Karpas-422 (cell line): ENCODE measurements around the gene UBASH3A. TPM values are rescaled to one million over a fixed set of nuclear protein-coding genes. Genes with fewer than 3 reads are reported as not detected.

Experiments used
- DNase-seq: peaks from one replicate; pipeline ENCODE4 v3.0.0-alpha.2; 2015
- H2AFZ ChIP-seq: fragments of 200-600 bp; sonication (generic); 2 replicates; pipeline ENCODE4 v1.6.1; 2014; ENCODE audit warnings: antibody characterized with exemption, low read length, mixed read lengths
- H3K27ac ChIP-seq: fragments of 200-600 bp; sonication (generic); 2 replicates; pipeline ENCODE4 v1.5.1; 2014; ENCODE audit warnings: mild to moderate bottlenecking, low read length, moderate library complexity
- H3K27me3 ChIP-seq: fragments of 200-600 bp; sonication (generic); 2 replicates; pipeline ENCODE4 v1.6.1; 2014; ENCODE audit warnings: low read length, mixed read lengths
- H3K36me3 ChIP-seq: fragments of 200-600 bp; sonication (generic); 2 replicates; pipeline ENCODE4 v1.6.1; 2014; ENCODE audit warnings: low read length, mixed read lengths; ENCODE audit not compliant: insufficient read depth
- H3K4me1 ChIP-seq: fragments of 200-600 bp; sonication (generic); 2 replicates; pipeline ENCODE4 v1.6.1; 2014; ENCODE audit warnings: mild to moderate bottlenecking, low read length, mixed read lengths
- H3K4me2 ChIP-seq: fragments of 200-600 bp; sonication (generic); 2 replicates; pipeline ENCODE4 v1.6.1; 2014; ENCODE audit warnings: low read length, low read depth, mild to moderate bottlenecking; ENCODE audit not compliant: poor library complexity, severe bottlenecking
- H3K4me3 ChIP-seq: fragments of 200-600 bp; sonication (generic); 2 replicates; pipeline ENCODE4 v1.5.1; 2014; ENCODE audit warnings: mild to moderate bottlenecking, antibody characterized with exemption, low read length, mixed read lengths
- H3K79me2 ChIP-seq: fragments of 200-600 bp; sonication (generic); 2 replicates; pipeline ENCODE4 v1.6.1; 2014; ENCODE audit warnings: mild to moderate bottlenecking, low read length, mixed read lengths
- H3K9ac ChIP-seq: fragments of 200-600 bp; sonication (generic); 2 replicates; pipeline ENCODE4 v1.6.0; 2014; ENCODE audit warnings: low read length
- H3K9me2 ChIP-seq: fragments of 200-600 bp; sonication (generic), shearing (Covaris generic); replicated peaks from 2 replicates; pipeline ENCODE4 v1.6.0; 2014; ENCODE audit warnings: mild to moderate bottlenecking, low read length, moderate library complexity; ENCODE audit not compliant: insufficient read depth
- H3K9me3 ChIP-seq: fragments of 300-700, 200-600 bp; sonication (generic); 2 replicates; pipeline ENCODE4 v1.6.1; 2014; ENCODE audit warnings: low read length, mixed read lengths
- H4K20me1 ChIP-seq: fragments of 200-600 bp; sonication (generic); 2 replicates; pipeline ENCODE4 v1.6.1; 2014; ENCODE audit warnings: mild to moderate bottlenecking, antibody characterized with exemption, low read length, low read depth; ENCODE audit not compliant: insufficient read depth
- total RNA-seq: library from RNA; depleted of rRNA; stranded (reverse); fragments of >200 nt; shearing (Covaris generic); gene quantifications from 2 replicates; pipeline ENCODE4 v1.2.3, GENCODE V29; 2014; ENCODE audit warnings: low replicate concordance

UBASH3A gene
- total RNA-seq, 1 experiment from 2014 or later = not detected

- Histone ChIP-seq H3K9ac (no peak overlapping the region), H2AFZ (no peak overlapping the region), H3K4me2 (no peak overlapping the region), H3K9me3 (no peaks in the 10 kb centered on the region), H3K27ac (no peak overlapping the region), H4K20me1 (no peaks in the 10 kb centered on the region), H3K79me2 (no peaks in the 10 kb centered on the region), H3K9me2 (no peaks in the 10 kb centered on the region), H3K36me3 (no peaks in the 10 kb centered on the region), H3K4me3 (no peak overlapping the region), H3K27me3 (no peaks in the 10 kb centered on the region), H3K4me1 (peaks cover 26% of the 10 kb centered on the region)
- no peak for DNase-seq
Measured at GRCh38 chr21:42476388-42477331, 73.0 kb downstream of the UBASH3A start.

GRCh38 chr21:42478504-42478903 lies 74.8 kb downstream of the UBASH3A start:
- Histone ChIP-seq H3K79me2 (no peaks in the 10 kb centered on the region), H3K9me2 (no peaks in the 10 kb centered on the region), H3K4me3 (no peak overlapping the region), H3K4me1 (peaks cover 20% of the 10 kb centered on the region), H3K27me3 (no peaks in the 10 kb centered on the region), H3K27ac (no peak overlapping the region), H4K20me1 (no peaks in the 10 kb centered on the region), H2AFZ (no peak overlapping the region), H3K4me2 (no peak overlapping the region), H3K36me3 (no peaks in the 10 kb centered on the region), H3K9me3 (no peaks in the 10 kb centered on the region), H3K9ac (no peak overlapping the region)
- DNase-seq = no peak

GRCh38 chr21:42479582-42479981 lies 75.9 kb downstream of the UBASH3A start:
- H3K4me2 ChIP-seq = no peak overlapping the region
- H3K4me1 ChIP-seq = peaks cover 14% of the 10 kb centered on the region
- no peak overlapping the region for H3K4me3 ChIP-seq
- H3K9me2 ChIP-seq = no peaks in the 10 kb centered on the region
- no peaks in the 10 kb centered on the region for H3K27me3 ChIP-seq
- H3K79me2 ChIP-seq = no peaks in the 10 kb centered on the region
- no peak overlapping the region for H3K27ac ChIP-seq
- no peaks in the 10 kb centered on the region for H3K9me3 ChIP-seq
- no peaks in the 10 kb centered on the region for H4K20me1 ChIP-seq
- no peak for DNase-seq
- no peak overlapping the region for H3K9ac ChIP-seq
- H3K36me3 ChIP-seq = no peaks in the 10 kb centered on the region
- no peak overlapping the region for H2AFZ ChIP-seq

- Histone ChIP-seq H3K27me3 (no peaks in the 10 kb centered on the region), H3K9me3 (no peaks in the 10 kb centered on the region), H4K20me1 (no peaks in the 10 kb centered on the region), H3K4me1 (peaks cover 3% of the 10 kb centered on the region), H2AFZ (no peak overlapping the region), H3K4me3 (no peak overlapping the region), H3K27ac (no peak overlapping the region), H3K4me2 (no peak overlapping the region), H3K79me2 (no peaks in the 10 kb centered on the region), H3K9ac (no peak overlapping the region), H3K36me3 (no peaks in the 10 kb centered on the region), H3K9me2 (no peaks in the 10 kb centered on the region)
- no peak for DNase-seq
Measured at GRCh38 chr21:42480736-42481135, 77.0 kb downstream of the UBASH3A start.

- Histone ChIP-seq H3K9me3 (no peaks in the 10 kb centered on the region), H3K9ac (no peak overlapping the region), H3K27ac (no peak overlapping the region), H3K27me3 (no peaks in the 10 kb centered on the region), H4K20me1 (no peaks in the 10 kb centered on the region), H3K9me2 (no peaks in the 10 kb centered on the region), H3K79me2 (no peaks in the 10 kb centered on the region), H3K4me2 (no peak overlapping the region), H3K36me3 (no peaks in the 10 kb centered on the region), H2AFZ (no peak overlapping the region), H3K4me3 (no peak overlapping the region), H3K4me1 (no peaks in the 10 kb centered on the region)
- DNase-seq = no peak
Measured at GRCh38 chr21:42481169-42481568, 77.5 kb downstream of the UBASH3A start.

GRCh38 chr21:42484966-42485365 lies 81.3 kb downstream of the UBASH3A start:
- Histone ChIP-seq H3K4me1 (peaks cover 4% of the 10 kb centered on the region), H3K36me3 (no peaks in the 10 kb centered on the region), H3K27ac (no peak overlapping the region), H4K20me1 (no peaks in the 10 kb centered on the region), H3K4me2 (no peak overlapping the region), H2AFZ (no peak overlapping the region), H3K9me2 (no peaks in the 10 kb centered on the region), H3K79me2 (no peaks in the 10 kb centered on the region), H3K9ac (no peak overlapping the region), H3K9me3 (no peaks in the 10 kb centered on the region), H3K27me3 (no peaks in the 10 kb centered on the region), H3K4me3 (no peak overlapping the region)
- no peak for DNase-seq

- Histone ChIP-seq H3K9me2 (no peaks in the 10 kb centered on the region), H3K4me1 (peaks cover 14% of the 10 kb centered on the region), H4K20me1 (no peaks in the 10 kb centered on the region), H3K27me3 (no peaks in the 10 kb centered on the region), H3K9me3 (no peaks in the 10 kb centered on the region), H3K4me2 (no peak overlapping the region), H3K36me3 (no peaks in the 10 kb centered on the region), H3K27ac (no peak overlapping the region), H3K9ac (no peak overlapping the region), H3K4me3 (no peak overlapping the region), H3K79me2 (no peaks in the 10 kb centered on the region), H2AFZ (no peak overlapping the region)
- DNase-seq = no peak
Measured at GRCh38 chr21:42486072-42486471, 82.4 kb downstream of the UBASH3A start.

- Histone ChIP-seq H3K79me2 (no peaks in the 10 kb centered on the region), H3K9me2 (no peaks in the 10 kb centered on the region), H3K36me3 (no peaks in the 10 kb centered on the region), H3K9me3 (no peaks in the 10 kb centered on the region), H4K20me1 (no peaks in the 10 kb centered on the region), H3K4me1 (peaks cover 14% of the 10 kb centered on the region), H3K4me2 (no peak overlapping the region), H2AFZ (no peak overlapping the region), H3K27ac (no peak overlapping the region), H3K27me3 (no peaks in the 10 kb centered on the region), H3K9ac (no peak overlapping the region), H3K4me3 (no peak overlapping the region)
- DNase-seq = no peak
Measured at GRCh38 chr21:42486531-42486930, 82.8 kb downstream of the UBASH3A start.
